Measurements from ENCODE around the gene UTS2R. TPM values are rescaled to one million over a fixed set of nuclear protein-coding genes. Genes with fewer than 3 reads are reported as not detected.

The UTS2R gene
- total RNA-seq, 2 donors from 2014 or later: 0.40 TPM; not detected in 1

GRCh38 chr17:82323514-82324234 lies 47.9 kb upstream of the UTS2R start:
- no peaks in the 10 kb centered on the region for H3K36me3 ChIP-seq (ENCODE audit: control insufficient read depth, insufficient read depth, low read length)
- no peak overlapping the region for H3K27ac Mint-ChIP-seq
- no peaks in the 10 kb centered on the region for H3K4me1 ChIP-seq (ENCODE audit: control insufficient read depth, insufficient read depth, low read length)
- no peak overlapping the region for H3K4me3 Mint-ChIP-seq
- H3K9me3 ChIP-seq (ENCODE audit: control insufficient read depth, low read length): no peaks in the 10 kb centered on the region
- H3K27me3 ChIP-seq (ENCODE audit: control insufficient read depth, insufficient read depth, low read length, poor library complexity, severe bottlenecking): no peaks in the 10 kb centered on the region
- 82 to 83% methylated on average over 5 to 21 of the region's 21 CpGs for WGBS, 2 experiments (ENCODE audit: insufficient coverage in 1 of 2, insufficient read length in 1 of 2)
- H3K9ac ChIP-seq (ENCODE audit: extremely low read depth, low read length, poor library complexity, severe bottlenecking): no peak overlapping the region
- no peak overlapping the region for H3K27ac ChIP-seq (ENCODE audit: low read depth, low read length)
- TF ChIP-seq CTCF (conservative IDR thresholded peaks at IDR 0.05): no peak
- peaks cover 6% of the 10 kb centered on the region for H3K4me1 Mint-ChIP-seq
- DNase-seq: no peak
- no peaks in the 10 kb centered on the region for H3K9me3 Mint-ChIP-seq
- H3K27me3 Mint-ChIP-seq (ENCODE audit: insufficient read depth): no peaks in the 10 kb centered on the region
- H3K36me3 Mint-ChIP-seq (ENCODE audit: low read depth): no peaks in the 10 kb centered on the region
- H3K4me3 ChIP-seq (ENCODE audit: low read length): no peak overlapping the region

- no peaks in the 10 kb centered on the region for H3K4me1 ChIP-seq (ENCODE audit: control insufficient read depth, insufficient read depth, low read length)
- Mint-ChIP-seq H3K27ac (no peak overlapping the region), H3K9me3 (no peaks in the 10 kb centered on the region), H3K36me3 (ENCODE audit: low read depth) (no peaks in the 10 kb centered on the region), H3K27me3 (ENCODE audit: insufficient read depth) (peaks cover under 1% of the 10 kb centered on the region), H3K4me3 (no peak overlapping the region), H3K4me1 (peaks cover 6% of the 10 kb centered on the region)
- H3K36me3 ChIP-seq (ENCODE audit: control insufficient read depth, insufficient read depth, low read length): no peaks in the 10 kb centered on the region
- H3K27ac ChIP-seq (ENCODE audit: low read depth, low read length): no peak overlapping the region
- no peaks in the 10 kb centered on the region for H3K9me3 ChIP-seq (ENCODE audit: control insufficient read depth, low read length)
- H3K9ac ChIP-seq (ENCODE audit: extremely low read depth, low read length, poor library complexity, severe bottlenecking): no peak overlapping the region
- WGBS, 2 experiments (ENCODE audit: insufficient coverage in 1 of 2, insufficient read length in 1 of 2): 80 to 85% methylated on average over 20 to 23 of the region's 25 CpGs
- TF ChIP-seq CTCF (conservative IDR thresholded peaks at IDR 0.05): no peak
- H3K27me3 ChIP-seq (ENCODE audit: control insufficient read depth, insufficient read depth, low read length, poor library complexity, severe bottlenecking): no peaks in the 10 kb centered on the region
- DNase-seq: no peak
- no peak overlapping the region for H3K4me3 ChIP-seq (ENCODE audit: low read length)
These were observed 46.8 kb upstream of the UTS2R start for GRCh38 chr17:82324566-82325285.

- Mint-ChIP-seq H3K36me3 (ENCODE audit: low read depth) (no peaks in the 10 kb centered on the region), H3K27me3 (ENCODE audit: insufficient read depth) (peaks cover 8% of the 10 kb centered on the region), H3K4me3 (no peak overlapping the region), H3K4me1 (peaks cover 6% of the 10 kb centered on the region), H3K27ac (no peak overlapping the region), H3K9me3 (no peaks in the 10 kb centered on the region)
- Histone ChIP-seq H3K9ac (ENCODE audit: extremely low read depth, low read length, poor library complexity, severe bottlenecking) (no peak overlapping the region), H3K4me3 (ENCODE audit: low read length) (no peak overlapping the region), H3K9me3 (ENCODE audit: control insufficient read depth, low read length) (no peaks in the 10 kb centered on the region), H3K27me3 (ENCODE audit: control insufficient read depth, insufficient read depth, low read length, poor library complexity, severe bottlenecking) (peaks cover 3% of the 10 kb centered on the region), H3K27ac (ENCODE audit: low read depth, low read length) (no peak overlapping the region), H3K4me1 (ENCODE audit: control insufficient read depth, insufficient read depth, low read length) (no peaks in the 10 kb centered on the region), H3K36me3 (ENCODE audit: control insufficient read depth, insufficient read depth, low read length) (no peaks in the 10 kb centered on the region)
- no peak for TF ChIP-seq CTCF (conservative IDR thresholded peaks at IDR 0.05)
- WGBS, 2 experiments (ENCODE audit: insufficient coverage in 1 of 2, insufficient read length in 1 of 2): 89 to 97% methylated on average over 22 to 30 of the region's 30 CpGs
- no peak for DNase-seq
These were observed 46.0 kb upstream of the UTS2R start for GRCh38 chr17:82325286-82326180.
